Subcutaneous adipose tissue (tissue), 4 donors: Measurements from ENCODE around the gene PGP. TPM values are rescaled to one million over a fixed set of nuclear protein-coding genes. Genes with fewer than 3 reads are reported as not detected.

ENCODE experiments used
- total RNA-seq, 4 donors: library from RNA; depleted of rRNA; stranded (reverse); fragments of >200 nt; gene quantifications; one replicate each; pipeline ENCODE4 v1.1.0, GENCODE V29; 2016
- TF ChIP-seq, protein P1 (sequence below): fragments of 450-650 bp; IDR thresholded peaks from one replicate; pipeline ENCODE4 v1.5.1; 2016; ENCODE audit warnings: low read depth, mild to moderate bottlenecking, control low read depth, antibody characterized with exemption, moderate library complexity

Gene PGP, protein sequence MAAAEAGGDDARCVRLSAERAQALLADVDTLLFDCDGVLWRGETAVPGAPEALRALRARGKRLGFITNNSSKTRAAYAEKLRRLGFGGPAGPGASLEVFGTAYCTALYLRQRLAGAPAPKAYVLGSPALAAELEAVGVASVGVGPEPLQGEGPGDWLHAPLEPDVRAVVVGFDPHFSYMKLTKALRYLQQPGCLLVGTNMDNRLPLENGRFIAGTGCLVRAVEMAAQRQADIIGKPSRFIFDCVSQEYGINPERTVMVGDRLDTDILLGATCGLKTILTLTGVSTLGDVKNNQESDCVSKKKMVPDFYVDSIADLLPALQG
- 10 to 100 TPM in 3 of 4 donors, 1 to 10 TPM in 1; 7.7 to 21.1 (median 10.3) TPM for total RNA-seq

DNA sequence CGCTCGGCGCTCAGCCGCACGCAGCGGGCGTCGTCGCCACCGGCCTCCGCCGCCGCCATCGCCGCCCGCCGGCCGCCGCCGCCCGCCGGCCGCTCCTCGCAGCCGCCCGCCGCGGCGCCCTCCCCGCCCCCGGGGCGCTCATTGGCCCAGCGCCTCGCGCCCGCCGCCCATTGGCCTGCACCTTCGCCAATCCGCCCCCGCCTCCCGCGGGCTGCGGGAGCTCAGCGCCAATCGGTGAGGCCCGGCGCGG lies at the start of gene PGP:
TSS of gene PGP (minus strand) at position 122 of the 250 bp plus-strand sequence. CDS start at position 59, 63 bp downstream.
- TF ChIP-seq, protein P1, sequence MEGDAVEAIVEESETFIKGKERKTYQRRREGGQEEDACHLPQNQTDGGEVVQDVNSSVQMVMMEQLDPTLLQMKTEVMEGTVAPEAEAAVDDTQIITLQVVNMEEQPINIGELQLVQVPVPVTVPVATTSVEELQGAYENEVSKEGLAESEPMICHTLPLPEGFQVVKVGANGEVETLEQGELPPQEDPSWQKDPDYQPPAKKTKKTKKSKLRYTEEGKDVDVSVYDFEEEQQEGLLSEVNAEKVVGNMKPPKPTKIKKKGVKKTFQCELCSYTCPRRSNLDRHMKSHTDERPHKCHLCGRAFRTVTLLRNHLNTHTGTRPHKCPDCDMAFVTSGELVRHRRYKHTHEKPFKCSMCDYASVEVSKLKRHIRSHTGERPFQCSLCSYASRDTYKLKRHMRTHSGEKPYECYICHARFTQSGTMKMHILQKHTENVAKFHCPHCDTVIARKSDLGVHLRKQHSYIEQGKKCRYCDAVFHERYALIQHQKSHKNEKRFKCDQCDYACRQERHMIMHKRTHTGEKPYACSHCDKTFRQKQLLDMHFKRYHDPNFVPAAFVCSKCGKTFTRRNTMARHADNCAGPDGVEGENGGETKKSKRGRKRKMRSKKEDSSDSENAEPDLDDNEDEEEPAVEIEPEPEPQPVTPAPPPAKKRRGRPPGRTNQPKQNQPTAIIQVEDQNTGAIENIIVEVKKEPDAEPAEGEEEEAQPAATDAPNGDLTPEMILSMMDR: no peak

DNA sequence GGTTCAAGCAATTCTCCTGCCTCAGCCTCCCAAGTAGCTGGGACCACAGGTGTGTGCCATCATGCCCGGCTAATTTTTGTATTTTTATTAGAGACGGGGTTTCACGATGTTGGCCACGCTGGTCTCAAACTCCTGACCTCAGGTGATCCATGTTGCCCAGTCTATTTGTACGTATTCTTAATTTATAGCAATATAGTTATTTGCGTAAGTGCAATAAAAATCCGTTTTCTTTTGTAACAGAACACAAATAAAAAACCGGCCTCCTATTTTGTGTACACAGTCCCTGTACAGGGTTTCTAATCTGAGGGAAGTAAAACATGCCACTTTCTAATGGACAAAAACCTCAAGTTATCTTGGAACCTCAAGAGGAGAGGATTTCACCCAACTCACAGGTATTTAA lies 45.6 kb upstream of the PGP start:
- TF ChIP-seq, protein P1: no peak

DNA sequence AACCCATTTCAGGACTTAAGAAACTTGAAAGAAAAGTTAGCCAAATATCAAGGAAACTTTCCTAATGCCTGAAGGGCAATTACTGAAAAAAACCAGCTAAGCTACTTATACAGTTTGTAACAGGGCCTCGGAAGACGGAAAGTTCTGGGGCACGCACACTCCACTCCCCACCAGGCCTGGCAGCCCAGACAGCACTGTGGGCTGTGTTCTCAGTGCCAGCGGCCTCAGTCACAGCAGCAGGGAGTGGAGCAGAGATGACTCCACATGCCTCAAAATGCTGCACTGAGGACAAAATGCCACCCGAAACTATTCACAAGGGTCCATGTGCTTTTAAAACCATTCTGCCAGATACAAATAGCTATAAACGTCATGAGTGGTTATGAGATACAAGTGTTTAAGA lies 43.1 kb upstream of the PGP start:
- TF ChIP-seq, protein P1: no peak

DNA sequence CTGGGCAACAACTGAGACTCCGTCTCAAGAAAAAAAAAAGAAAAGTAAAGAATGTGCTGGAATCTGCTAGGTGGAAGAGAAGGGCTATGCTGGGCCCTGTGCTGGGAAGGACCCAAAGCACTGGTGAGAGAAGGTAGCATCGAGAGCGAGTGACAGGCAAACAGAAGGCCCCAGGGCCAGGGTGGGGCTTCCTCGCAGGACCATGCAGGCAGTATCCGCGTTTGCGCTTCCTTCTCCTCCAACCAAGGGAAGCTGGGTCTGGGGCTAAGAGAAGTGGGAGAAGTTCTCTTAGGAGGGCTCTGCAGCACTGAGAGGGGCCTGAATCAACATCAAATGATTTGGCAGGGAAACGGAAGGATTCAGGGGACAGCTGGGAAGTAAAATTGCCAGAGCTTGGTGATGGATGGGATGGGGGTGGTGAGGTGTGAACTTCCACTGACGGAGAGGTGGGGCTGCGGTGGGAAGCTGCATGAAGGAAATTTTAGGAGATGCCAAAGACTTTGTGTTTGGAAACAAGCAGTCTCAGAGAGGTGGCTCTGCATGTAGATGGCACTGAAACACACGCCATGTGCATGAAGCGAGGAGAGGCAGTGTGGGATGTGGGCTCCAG lies 42.0 kb upstream of the PGP start:
- TF ChIP-seq, protein P1: no peak

DNA sequence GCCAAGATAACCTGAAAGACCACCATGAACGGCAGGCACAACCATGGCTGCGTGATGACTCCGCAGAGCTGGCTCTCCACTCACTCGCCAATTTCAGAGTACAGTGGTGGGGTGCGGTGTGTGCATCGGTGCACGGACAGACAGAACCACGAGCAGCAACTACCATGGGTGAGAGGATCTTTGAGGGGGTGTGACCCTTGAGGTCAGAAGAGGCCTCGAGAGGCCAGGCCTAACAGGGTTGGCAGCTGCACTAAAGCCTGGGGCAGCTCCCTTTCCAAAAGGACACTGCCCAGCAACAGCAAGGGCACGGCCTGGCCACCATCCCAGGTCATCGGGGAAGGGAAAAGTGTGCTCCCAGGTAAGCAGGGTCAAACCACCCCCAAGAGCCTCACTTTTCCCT lies 38.7 kb upstream of the PGP start:
- TF ChIP-seq, protein P1: no peak

DNA sequence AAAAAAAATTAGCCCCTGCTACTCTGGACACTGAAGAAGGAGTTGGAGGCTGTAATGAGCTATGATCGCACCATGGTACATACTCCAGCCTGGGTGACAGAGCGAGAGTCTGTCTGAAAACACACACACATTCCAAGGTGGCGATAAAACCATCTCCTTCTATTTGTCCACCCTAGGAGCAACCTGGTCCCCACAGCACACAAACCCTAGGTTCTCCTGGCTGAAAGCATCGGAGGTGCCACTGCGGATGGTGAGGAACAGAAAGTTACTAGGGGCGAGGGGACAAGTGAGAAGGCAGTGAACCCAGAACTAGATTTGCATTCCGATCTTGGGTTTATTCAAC lies 38.1 kb upstream of the PGP start:
- TF ChIP-seq, protein P1: no peak

DNA sequence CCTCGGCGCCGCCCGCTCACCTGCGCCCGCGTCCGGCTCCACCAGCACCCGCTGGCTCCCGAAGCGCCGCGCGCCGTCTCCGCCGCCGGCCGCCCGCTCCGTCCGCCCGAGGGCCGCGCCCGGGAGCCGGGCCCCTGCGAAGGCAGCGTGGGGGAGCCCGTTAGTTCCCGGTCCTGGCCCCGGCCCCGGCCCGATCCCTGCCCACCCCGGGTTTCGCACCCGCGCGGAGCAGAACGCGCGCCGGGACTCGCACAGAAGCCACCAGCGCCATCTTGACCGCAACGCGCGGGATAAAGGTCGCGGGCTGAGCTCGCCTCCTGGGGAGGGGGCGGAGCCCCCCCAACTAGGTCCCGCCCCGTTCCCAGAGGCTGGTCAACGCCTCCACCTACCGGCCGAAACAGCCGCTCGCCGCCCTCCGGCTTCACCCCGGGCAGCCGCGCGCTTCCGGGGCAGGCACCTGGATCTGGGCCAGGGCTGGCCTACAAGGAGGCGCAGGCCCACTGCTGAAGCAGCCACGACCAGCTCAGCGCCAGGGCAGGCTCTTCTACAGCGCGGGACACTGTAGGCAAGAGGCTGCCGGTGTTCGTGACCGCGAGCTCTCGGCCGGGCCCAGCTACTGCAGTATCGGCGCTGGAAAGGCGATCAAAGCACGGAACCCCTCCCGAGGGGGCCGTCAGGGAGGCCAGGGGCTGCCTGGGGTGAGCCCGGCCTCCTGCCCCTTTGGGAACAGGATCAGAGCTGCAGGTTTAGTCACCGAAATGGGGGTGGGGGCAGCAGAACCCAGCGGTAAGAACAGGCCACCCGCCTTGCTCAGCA lies 36.9 kb upstream of the PGP start, which contains the start of gene ECI1:
TSS of gene ECI1 (minus strand) at position 292 of the 816 bp plus-strand sequence. CDS start at position 271, 21 bp downstream.
- TF ChIP-seq, protein P1: no peak
